Karpas-422 (cell line): Measurements from ENCODE around the gene IL18RAP. TPM values are rescaled to one million over a fixed set of nuclear protein-coding genes. Genes with fewer than 3 reads are reported as not detected.
A peak's percentile ranks its signal among the peaks of the same experiment; 100 is the strongest.

ENCODE experiments used
- DNase-seq: peaks from one replicate; pipeline ENCODE4 v3.0.0-alpha.2; 2015
- H2AFZ ChIP-seq: fragments of 200-600 bp; sonication (generic); 2 replicates; pipeline ENCODE4 v1.6.1; 2014; ENCODE audit warnings: antibody characterized with exemption, low read length, mixed read lengths
- H3K27ac ChIP-seq: fragments of 200-600 bp; sonication (generic); 2 replicates; pipeline ENCODE4 v1.5.1; 2014; ENCODE audit warnings: mild to moderate bottlenecking, low read length, moderate library complexity
- H3K27me3 ChIP-seq: fragments of 200-600 bp; sonication (generic); 2 replicates; pipeline ENCODE4 v1.6.1; 2014; ENCODE audit warnings: low read length, mixed read lengths
- H3K36me3 ChIP-seq: fragments of 200-600 bp; sonication (generic); 2 replicates; pipeline ENCODE4 v1.6.1; 2014; ENCODE audit warnings: low read length, mixed read lengths; ENCODE audit not compliant: insufficient read depth
- H3K4me1 ChIP-seq: fragments of 200-600 bp; sonication (generic); 2 replicates; pipeline ENCODE4 v1.6.1; 2014; ENCODE audit warnings: mild to moderate bottlenecking, low read length, mixed read lengths
- H3K4me2 ChIP-seq: fragments of 200-600 bp; sonication (generic); 2 replicates; pipeline ENCODE4 v1.6.1; 2014; ENCODE audit warnings: low read length, low read depth, mild to moderate bottlenecking; ENCODE audit not compliant: poor library complexity, severe bottlenecking
- H3K4me3 ChIP-seq: fragments of 200-600 bp; sonication (generic); 2 replicates; pipeline ENCODE4 v1.5.1; 2014; ENCODE audit warnings: mild to moderate bottlenecking, antibody characterized with exemption, low read length, mixed read lengths
- H3K79me2 ChIP-seq: fragments of 200-600 bp; sonication (generic); 2 replicates; pipeline ENCODE4 v1.6.1; 2014; ENCODE audit warnings: mild to moderate bottlenecking, low read length, mixed read lengths
- H3K9ac ChIP-seq: fragments of 200-600 bp; sonication (generic); 2 replicates; pipeline ENCODE4 v1.6.0; 2014; ENCODE audit warnings: low read length
- H3K9me2 ChIP-seq: fragments of 200-600 bp; sonication (generic), shearing (Covaris generic); replicated peaks from 2 replicates; pipeline ENCODE4 v1.6.0; 2014; ENCODE audit warnings: mild to moderate bottlenecking, low read length, moderate library complexity; ENCODE audit not compliant: insufficient read depth
- H3K9me3 ChIP-seq: fragments of 300-700, 200-600 bp; sonication (generic); 2 replicates; pipeline ENCODE4 v1.6.1; 2014; ENCODE audit warnings: low read length, mixed read lengths
- H4K20me1 ChIP-seq: fragments of 200-600 bp; sonication (generic); 2 replicates; pipeline ENCODE4 v1.6.1; 2014; ENCODE audit warnings: mild to moderate bottlenecking, antibody characterized with exemption, low read length, low read depth; ENCODE audit not compliant: insufficient read depth
- total RNA-seq: library from RNA; depleted of rRNA; stranded (reverse); fragments of >200 nt; shearing (Covaris generic); gene quantifications from 2 replicates; pipeline ENCODE4 v1.2.3, GENCODE V29; 2014; ENCODE audit warnings: low replicate concordance

IL18RAP gene
- total RNA-seq, 1 experiment from 2014 or later: 4.4 TPM

- no peak overlapping the region for H3K9ac ChIP-seq
- H3K4me1 ChIP-seq: no peaks in the 10 kb centered on the region
- no peaks in the 10 kb centered on the region for H3K9me2 ChIP-seq
- no peaks in the 10 kb centered on the region for H3K9me3 ChIP-seq
- no peak overlapping the region for H3K4me2 ChIP-seq
- no peaks in the 10 kb centered on the region for H3K79me2 ChIP-seq
- H3K27me3 ChIP-seq: no peaks in the 10 kb centered on the region
- H3K27ac ChIP-seq: no peak overlapping the region
- no peak overlapping the region for H3K4me3 ChIP-seq
- H4K20me1 ChIP-seq: no peaks in the 10 kb centered on the region
- H2AFZ ChIP-seq: no peak overlapping the region
- H3K36me3 ChIP-seq: no peaks in the 10 kb centered on the region
- DNase-seq: no peak
These were observed 14.2 kb downstream of the IL18RAP start for GRCh38 chr2:102437122-102437521.

- Histone ChIP-seq H3K9ac (no peak overlapping the region), H3K4me3 (no peak overlapping the region), H3K27me3 (no peaks in the 10 kb centered on the region), H3K4me1 (no peaks in the 10 kb centered on the region), H3K79me2 (no peaks in the 10 kb centered on the region), H3K9me3 (no peaks in the 10 kb centered on the region), H2AFZ (no peak overlapping the region), H3K36me3 (no peaks in the 10 kb centered on the region), H3K27ac (no peak overlapping the region), H3K9me2 (no peaks in the 10 kb centered on the region), H3K4me2 (no peak overlapping the region), H4K20me1 (no peaks in the 10 kb centered on the region)
- no peak for DNase-seq
These were observed 15.2 kb downstream of the IL18RAP start for GRCh38 chr2:102438111-102438510.

DNA sequence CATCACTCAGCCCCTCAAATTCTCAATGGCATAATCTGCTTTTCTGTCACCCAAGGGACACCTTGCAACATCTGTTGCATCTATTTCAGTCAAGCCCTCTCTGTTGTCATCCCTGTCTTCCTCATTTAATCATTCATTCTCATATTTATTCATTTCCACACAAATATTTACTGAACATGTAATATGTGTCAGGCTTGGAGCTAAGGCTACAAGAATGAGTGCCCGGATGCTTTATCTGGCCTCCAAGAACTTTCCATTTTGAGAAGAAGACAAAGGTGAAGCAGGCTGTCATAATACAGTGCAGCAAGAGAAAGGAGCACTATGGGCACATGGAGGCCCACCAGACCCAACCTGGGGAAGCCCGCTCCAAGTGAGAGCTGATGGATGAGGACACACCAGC lies 15.6 kb downstream of the IL18RAP start:
- no peak for DNase-seq
- Histone ChIP-seq H3K4me3 (no peak overlapping the region), H3K9me2 (no peaks in the 10 kb centered on the region), H3K27ac (no peak overlapping the region), H3K36me3 (no peaks in the 10 kb centered on the region), H3K4me2 (no peak overlapping the region), H3K9ac (no peak overlapping the region), H3K79me2 (no peaks in the 10 kb centered on the region), H3K9me3 (no peaks in the 10 kb centered on the region), H3K27me3 (no peaks in the 10 kb centered on the region), H3K4me1 (no peaks in the 10 kb centered on the region), H4K20me1 (no peaks in the 10 kb centered on the region), H2AFZ (no peak overlapping the region)

- DNase-seq: no peak
- H3K4me3 ChIP-seq: no peak overlapping the region
- no peaks in the 10 kb centered on the region for H3K36me3 ChIP-seq
- H3K4me1 ChIP-seq: no peaks in the 10 kb centered on the region
- no peak overlapping the region for H2AFZ ChIP-seq
- H3K9me3 ChIP-seq: no peaks in the 10 kb centered on the region
- no peaks in the 10 kb centered on the region for H4K20me1 ChIP-seq
- no peaks in the 10 kb centered on the region for H3K27me3 ChIP-seq
- no peak overlapping the region for H3K4me2 ChIP-seq
- no peak overlapping the region for H3K27ac ChIP-seq
- H3K9ac ChIP-seq: no peak overlapping the region
- no peaks in the 10 kb centered on the region for H3K9me2 ChIP-seq
- H3K79me2 ChIP-seq: no peaks in the 10 kb centered on the region
These were observed 16.2 kb downstream of the IL18RAP start for GRCh38 chr2:102439065-102439695.

DNA sequence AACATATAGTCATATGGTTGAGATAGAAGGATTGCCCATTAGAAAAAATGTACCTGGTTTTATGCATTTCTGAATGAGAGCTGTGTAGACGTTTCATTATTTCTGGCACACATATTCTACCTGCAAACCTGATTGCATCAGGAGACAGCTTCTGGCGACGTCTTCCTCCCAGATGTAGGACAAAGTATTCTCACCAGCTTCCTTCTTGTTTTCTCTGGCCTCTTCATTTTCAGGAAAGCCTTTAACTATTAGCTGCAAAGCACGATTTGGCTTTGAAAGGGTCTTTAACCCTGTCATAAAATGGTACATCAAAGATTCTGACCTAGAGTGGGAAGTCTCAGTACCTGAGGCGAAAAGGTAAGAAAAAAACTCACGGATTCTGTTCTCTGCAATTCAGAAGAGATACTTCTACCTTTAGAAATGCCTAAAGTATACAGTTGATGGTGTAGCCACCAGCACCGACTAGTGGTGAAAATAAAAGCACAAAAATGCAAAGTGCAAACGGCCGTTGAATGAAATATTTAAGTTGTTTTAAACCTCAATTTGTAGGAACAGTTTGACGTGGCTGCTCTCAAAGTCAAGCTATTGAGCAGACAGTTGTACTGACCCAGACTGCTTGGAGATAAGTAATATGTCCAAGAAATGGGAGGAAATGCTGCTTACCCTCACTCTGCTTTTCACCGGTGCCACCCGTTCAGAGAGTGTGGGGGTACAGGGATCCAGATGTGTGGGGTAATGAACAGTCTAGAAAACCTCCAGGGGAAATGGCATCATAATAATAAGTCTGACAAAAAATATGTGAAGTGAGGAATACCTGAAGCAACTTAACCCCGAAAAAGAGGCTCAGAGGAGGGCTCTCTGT lies 20.2 kb downstream of the IL18RAP start:
- no peaks in the 10 kb centered on the region for H3K4me1 ChIP-seq
- no peaks in the 10 kb centered on the region for H3K9me2 ChIP-seq
- no peaks in the 10 kb centered on the region for H3K36me3 ChIP-seq
- H4K20me1 ChIP-seq: no peaks in the 10 kb centered on the region
- H3K4me2 ChIP-seq: no peak overlapping the region
- H3K9me3 ChIP-seq: no peaks in the 10 kb centered on the region
- H3K9ac ChIP-seq: no peak overlapping the region
- H2AFZ ChIP-seq: no peak overlapping the region
- peak; percentile 65 for DNase-seq
- H3K79me2 ChIP-seq: no peaks in the 10 kb centered on the region
- H3K27me3 ChIP-seq: no peaks in the 10 kb centered on the region
- no peak overlapping the region for H3K27ac ChIP-seq
- no peak overlapping the region for H3K4me3 ChIP-seq

GRCh38 chr2:102444233-102444632 lies 21.3 kb downstream of the IL18RAP start:
- Histone ChIP-seq H3K27ac (no peak overlapping the region), H3K9me3 (no peaks in the 10 kb centered on the region), H2AFZ (no peak overlapping the region), H3K27me3 (no peaks in the 10 kb centered on the region), H3K4me2 (no peak overlapping the region), H3K9me2 (no peaks in the 10 kb centered on the region), H3K4me3 (no peak overlapping the region), H3K4me1 (no peaks in the 10 kb centered on the region), H3K9ac (no peak overlapping the region), H4K20me1 (no peaks in the 10 kb centered on the region), H3K79me2 (no peaks in the 10 kb centered on the region), H3K36me3 (no peaks in the 10 kb centered on the region)
- no peak for DNase-seq

GRCh38 chr2:102446936-102447335 lies 24.0 kb downstream of the IL18RAP start:
- no peaks in the 10 kb centered on the region for H3K4me1 ChIP-seq
- H4K20me1 ChIP-seq: no peaks in the 10 kb centered on the region
- H3K4me3 ChIP-seq: no peak overlapping the region
- DNase-seq: no peak
- H3K27ac ChIP-seq: no peak overlapping the region
- no peaks in the 10 kb centered on the region for H3K9me2 ChIP-seq
- no peaks in the 10 kb centered on the region for H3K79me2 ChIP-seq
- no peaks in the 10 kb centered on the region for H3K27me3 ChIP-seq
- H3K4me2 ChIP-seq: no peak overlapping the region
- no peaks in the 10 kb centered on the region for H3K36me3 ChIP-seq
- no peak overlapping the region for H2AFZ ChIP-seq
- no peak overlapping the region for H3K9ac ChIP-seq
- H3K9me3 ChIP-seq: no peaks in the 10 kb centered on the region

DNA sequence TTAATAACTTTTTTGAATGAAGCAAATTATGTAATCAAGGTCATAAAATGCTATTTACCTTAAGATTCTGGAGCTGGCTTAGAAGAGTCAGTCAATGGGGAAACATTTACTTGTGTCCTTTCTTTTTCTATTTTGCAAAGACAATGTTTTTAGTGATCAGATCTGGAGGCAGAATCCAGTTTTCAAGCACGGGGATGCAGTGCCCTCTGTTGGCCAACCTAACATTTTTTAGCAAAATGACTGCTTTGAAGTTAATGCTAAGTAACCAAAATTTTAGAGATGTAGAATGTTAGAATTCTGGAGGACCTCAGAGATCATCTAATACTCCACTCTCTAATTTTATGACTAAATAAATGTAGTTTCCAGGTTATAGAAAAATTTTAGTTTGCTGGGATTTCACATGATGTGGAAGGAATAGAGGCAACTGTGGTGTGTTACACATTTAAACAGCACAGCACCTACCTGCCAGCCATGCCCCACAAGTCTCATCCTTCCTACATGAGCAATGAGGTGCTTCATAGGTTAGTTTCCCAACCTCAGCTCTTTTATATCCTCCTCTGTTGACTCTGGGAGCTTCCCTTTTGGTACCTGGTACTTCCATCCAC lies 26.5 kb downstream of the IL18RAP start:
- Histone ChIP-seq H3K79me2 (no peaks in the 10 kb centered on the region), H3K36me3 (no peaks in the 10 kb centered on the region), H3K9me2 (no peaks in the 10 kb centered on the region), H3K9ac (no peak overlapping the region), H2AFZ (no peak overlapping the region), H3K4me2 (no peak overlapping the region), H3K4me3 (no peak overlapping the region), H3K27me3 (no peaks in the 10 kb centered on the region), H3K4me1 (no peaks in the 10 kb centered on the region), H4K20me1 (no peaks in the 10 kb centered on the region), H3K27ac (no peak overlapping the region), H3K9me3 (no peaks in the 10 kb centered on the region)
- peak; percentile 69 for DNase-seq
